Fibroblast of villous mesenchyme (primary cell): ENCODE measurements around the gene SLMAP. TPM values are rescaled to one million over a fixed set of nuclear protein-coding genes. Genes with fewer than 3 reads are reported as not detected.

Source experiments
- DNase-seq: peaks from one replicate; pipeline ENCODE4 v3.0.0-alpha.2; 2010; ENCODE audit warnings: low read depth
- H3K4me3 ChIP-seq: 2 replicates; pipeline ENCODE4 v1.5.1; 2011; ENCODE audit warnings: low read depth, mild to moderate bottlenecking, low read length
- CTCF ChIP-seq: IDR thresholded peaks from 2 replicates; pipeline ENCODE4 v1.5.1; 2012; ENCODE audit warnings: low read depth, mild to moderate bottlenecking, low read length; ENCODE audit not compliant: insufficient read depth
- total RNA-seq: library from RNA; depleted of rRNA; stranded (reverse); fragments of >200 nt; gene quantifications from 2 replicates; pipeline ENCODE4 v1.2.3, GENCODE V29; 2012

SLMAP gene
- total RNA-seq, 1 donor = 77.3 TPM

GRCh38 chr3:57822686-57823085 is 66.6 kb downstream of the SLMAP start:
- no peak for TF ChIP-seq CTCF
- H3K4me3 ChIP-seq = no peak overlapping the region
- no peak for DNase-seq

GRCh38 chr3:57825116-57825515 is 69.0 kb downstream of the SLMAP start:
- DNase-seq = no peak
- TF ChIP-seq CTCF = no peak
- H3K4me3 ChIP-seq = no peak overlapping the region

GRCh38 chr3:57826245-57826951 is 70.3 kb downstream of the SLMAP start:
- H3K4me3 ChIP-seq = no peak overlapping the region
- no peak for DNase-seq
- TF ChIP-seq CTCF = no peak

GRCh38 chr3:57826952-57827723 is 71.0 kb downstream of the SLMAP start:
- no peak for TF ChIP-seq CTCF
- no peak for DNase-seq
- no peak overlapping the region for H3K4me3 ChIP-seq

- TF ChIP-seq CTCF = no peak
- no peak overlapping the region for H3K4me3 ChIP-seq
- DNase-seq = no peak
Observed at GRCh38 chr3:57827757-57828156, 71.6 kb downstream of the SLMAP start.

- DNase-seq = no peak
- TF ChIP-seq CTCF = no peak
- H3K4me3 ChIP-seq = no peak overlapping the region
Observed at GRCh38 chr3:57832486-57832885, 76.4 kb downstream of the SLMAP start.

GRCh38 chr3:57832900-57833313 is 76.8 kb downstream of the SLMAP start:
- TF ChIP-seq CTCF = no peak
- DNase-seq = no peak
- H3K4me3 ChIP-seq = no peak overlapping the region
